Body of pancreas (tissue), 4 donors: ENCODE data around the gene LDB2.

Experiments used
- CTCF ChIP-seq, 7 experiments: fragments of 450-650 bp in 4 of 7; fragments of 200-600 bp in 3 of 7; sonication (generic) in 3 of 7; IDR thresholded peaks; one replicate each; pipeline ENCODE4 v1.5.1; 2016 to 2019; ENCODE audit warnings: antibody characterized with exemption in 7 of 7
- POLR2A ChIP-seq, 3 donors: fragments of 450-650 bp; IDR thresholded peaks; one replicate each; pipeline ENCODE4 v1.6.1; 2016; ENCODE audit warnings: antibody characterized with exemption in 3 of 3, mild to moderate bottlenecking in 2 of 3

- TF ChIP-seq CTCF (IDR thresholded peaks at IDR 0.05), result no peak
- no peak for TF ChIP-seq POLR2A (IDR thresholded peaks at IDR 0.05)
These were observed 171.9 kb downstream of the LDB2 start for GRCh38 chr4:16726368-16727050.
